GM12878 (cell line): ENCODE measurements around the gene GRK6. TPM values are rescaled to one million over a fixed set of nuclear protein-coding genes. Genes with fewer than 3 reads are reported as not detected.

ENCODE experiments used
- ATAC-seq: fragments of 200-7000 bp; cut with Tn5 transposase; 3 replicates; pipeline ENCODE4 v1.9.1; 2020; ENCODE audit warnings: mild to moderate bottlenecking, moderate library complexity
- BruUV-seq: library from RNA; stranded (reverse); fragments of 400-500 nt; replicated peaks from 2 replicates; lab custom pipeline; 2021; lab: Mats Ljungman, UMichigan
- CTCF ChIA-PET: fragments of 300-600 bp; sonication (Branson Sonifier 250); formaldehyde crosslinking; extraction: SDS; loops from one replicate; lab custom pipeline; 2021; ENCODE audit warnings: inconsistent platforms; lab: Yijun Ruan, JAX
- POLR2A ChIA-PET: fragments of 350-600 bp; formaldehyde crosslinking; extraction: SDS; loops from one replicate; lab custom pipeline; 2021; ENCODE audit warnings: inconsistent platforms; lab: Charles Lee
- RAD21 ChIA-PET: fragments of 300-600 bp; sonication (Branson Sonifier 250); formaldehyde crosslinking; loops from one replicate; lab custom pipeline; 2023; ENCODE audit warnings: antibody characterized with exemption; ENCODE audit not compliant: unreplicated experiment; lab: Charles Lee
- SMC1A ChIA-PET: fragments of 300-600 bp; sonication (Branson Sonifier 250); formaldehyde crosslinking; loops from one replicate; lab custom pipeline; 2023; ENCODE audit not compliant: unreplicated experiment, uncharacterized antibody; lab: Charles Lee
- DNase-seq: peaks from one replicate; pipeline ENCODE4 v3.0.0-alpha.2; 2011; ENCODE audit warnings: low read depth, low spot score
- FAIRE-seq: peaks from 3 replicates; lab custom pipeline; 2011; peaks lifted over from hg19 to GRCh38; lab: Jason Lieb, UNC
- H2AFZ ChIP-seq: 2 replicates; pipeline ENCODE4 v1.6.0; 2011; ENCODE audit warnings: low read depth, low read length, control low read depth; ENCODE audit not compliant: control insufficient read depth
- H3K27ac ChIP-seq: 2 replicates; pipeline ENCODE4 v1.5.1; 2011; ENCODE audit warnings: control low read depth; ENCODE audit not compliant: control insufficient read depth, insufficient read depth
- H3K27me3 ChIP-seq, 2 experiments: replicated peaks in 1 of 2; 2 replicates each; pipeline versions ENCODE4 v1.6.0 to v1.6.1; 2011; ENCODE audit warnings: low read length in 1 of 2; ENCODE audit not compliant: control insufficient read depth in 2 of 2, insufficient read depth in 2 of 2
- H3K36me3 ChIP-seq, 2 experiments: 2 replicates each; pipeline ENCODE4 v1.5.1; 2011; ENCODE audit warnings: low read length in 1 of 2; ENCODE audit not compliant: control insufficient read depth in 2 of 2, insufficient read depth in 2 of 2
- H3K4me1 ChIP-seq: 2 replicates; pipeline ENCODE4 v1.6.1; 2011; ENCODE audit warnings: mild to moderate bottlenecking, low read length, moderate library complexity, mixed read lengths; ENCODE audit not compliant: control insufficient read depth, insufficient read depth
- H3K4me2 ChIP-seq: 2 replicates; pipeline ENCODE4 v1.6.0; 2011; ENCODE audit warnings: control low read depth; ENCODE audit not compliant: control insufficient read depth, insufficient read depth
- H3K4me3 ChIP-seq: fragments of 200-600 bp; sonication (generic); 2 replicates; pipeline ENCODE4 v1.5.1; 2016
- H3K79me2 ChIP-seq: 2 replicates; pipeline ENCODE4 v1.6.0; 2011; ENCODE audit warnings: low read length; ENCODE audit not compliant: control insufficient read depth, insufficient read depth
- H3K9ac ChIP-seq: 2 replicates; pipeline ENCODE4 v1.8.0; 2011; ENCODE audit warnings: low read length, control low read depth, mixed read lengths; ENCODE audit not compliant: control insufficient read depth, insufficient read depth
- H3K9me3 ChIP-seq: replicated peaks from 3 replicates; pipeline ENCODE4 v1.5.1; 2011; ENCODE audit warnings: mild to moderate bottlenecking, low read length; ENCODE audit not compliant: control insufficient read depth, insufficient read depth
- H4K20me1 ChIP-seq: 2 replicates; pipeline ENCODE4 v1.6.0; 2011; ENCODE audit not compliant: control insufficient read depth, insufficient read depth
- ASH2L ChIP-seq: fragments of 300-600, 200-600 bp; sonication (generic); IDR thresholded peaks from 2 replicates; pipeline ENCODE4 v1.6.1; 2017; ENCODE audit warnings: low read depth, mild to moderate bottlenecking, borderline replicate concordance
- BRCA1 ChIP-seq: IDR thresholded peaks from 2 replicates; pipeline ENCODE4 v1.6.1; 2011; ENCODE audit warnings: low read depth, low read length, improper control_type of control experiment
- CREB1 ChIP-seq: IDR thresholded peaks from 2 replicates; pipeline ENCODE4 v1.6.1; 2012; ENCODE audit warnings: low read depth, mild to moderate bottlenecking, inconsistent platforms
- EP300 ChIP-seq, 2 experiments: fragments of 150-350 bp in 1 of 2; IDR thresholded peaks; 2 replicates each; pipeline ENCODE4 v1.6.1; 2011 to 2012; ENCODE audit warnings: low read depth in 2 of 2, low read length in 2 of 2, borderline replicate concordance in 1 of 2, improper control_type of control experiment in 1 of 2, inconsistent platforms in 1 of 2; ENCODE audit not compliant: control insufficient read depth in 1 of 2
- EZH2 ChIP-seq: IDR thresholded peaks from 2 replicates; pipeline ENCODE4 v1.6.1; 2012; ENCODE audit warnings: low read depth, mild to moderate bottlenecking, control low read depth, inconsistent platforms, low read length, borderline replicate concordance; ENCODE audit not compliant: control insufficient read depth
- FOXK2 ChIP-seq: fragments of 450-650 bp; IDR thresholded peaks from 2 replicates; pipeline ENCODE4 v1.6.1; 2017; ENCODE audit warnings: mild to moderate bottlenecking, moderate library complexity
- HSF1 ChIP-seq: fragments of 150-350 bp; IDR thresholded peaks from 2 replicates; pipeline ENCODE4 v1.6.1; 2014; ENCODE audit warnings: mild to moderate bottlenecking, low read depth, low read length
- PBX3 ChIP-seq: IDR thresholded peaks from 2 replicates; pipeline ENCODE4 v1.6.1; 2011; ENCODE audit warnings: mild to moderate bottlenecking, low read depth, low read length, moderate library complexity; ENCODE audit not compliant: insufficient replicate concordance
- POLR2A ChIP-seq: IDR thresholded peaks from 2 replicates; pipeline ENCODE4 v1.6.1; 2011; ENCODE audit warnings: low read depth, mild to moderate bottlenecking, low read length
- SKIL ChIP-seq: fragments of 450-650 bp; IDR thresholded peaks from 2 replicates; pipeline ENCODE4 v1.6.1; 2017; ENCODE audit warnings: mild to moderate bottlenecking, low read depth, inconsistent platforms; ENCODE audit not compliant: poor library complexity, severe bottlenecking
- SMAD1 ChIP-seq: fragments of 450-650 bp; IDR thresholded peaks from 2 replicates; pipeline ENCODE4 v1.6.1; 2018; ENCODE audit warnings: mild to moderate bottlenecking, low read depth; ENCODE audit not compliant: partially characterized antibody
- SMAD5 ChIP-seq: IDR thresholded peaks from 2 replicates; pipeline ENCODE4 v1.6.1; 2016; ENCODE audit warnings: antibody characterized with exemption, low read depth
- SREBF1 ChIP-seq: IDR thresholded peaks from 2 replicates; pipeline ENCODE4 v1.6.1; 2012; ENCODE audit warnings: mild to moderate bottlenecking, low read length
- STAT1 ChIP-seq: fragments of 450-650 bp; conservative IDR thresholded peaks from 2 replicates; pipeline ENCODE4 v1.6.1; 2014; ENCODE audit warnings: antibody characterized with exemption, mild to moderate bottlenecking
- TARDBP ChIP-seq: IDR thresholded peaks from 2 replicates; pipeline ENCODE4 v1.6.1; 2016; ENCODE audit warnings: borderline replicate concordance
- ZBED1 ChIP-seq: IDR thresholded peaks from 2 replicates; pipeline ENCODE4 v1.6.1; 2016; ENCODE audit warnings: borderline replicate concordance
- ZSCAN29 ChIP-seq: fragments of 450-650 bp; IDR thresholded peaks from 2 replicates; pipeline ENCODE4 v1.6.1; 2017; ENCODE audit warnings: mild to moderate bottlenecking, moderate library complexity
- WGBS: methylation state at CpG from one replicate; pipeline ENCODE4 v1.1.6; 2016; ENCODE audit warnings: low lambda C conversion rate; ENCODE audit not compliant: insufficient replicate concordance, insufficient coverage; ENCODE audit errors: missing lambda C conversion rate; 5-methylcytosine and 5-hydroxymethylcytosine counted together
- in situ Hi-C: fragments of 300-500 bp; cut with MboI; formaldehyde crosslinking; loops from 9 replicates; pipeline ENCODE4 v1.14.3; 2018; ENCODE audit warnings: mixed read lengths
- intact Hi-C: fragments of 100-400 bp; cut with micrococcal nuclease; formaldehyde crosslinking; loops from one replicate; pipeline ENCODE4 v1.14.2; 2022; ENCODE audit not compliant: unreplicated experiment
- polyA plus RNA-seq, 11 experiments: library from polyadenylated mRNA; depleted of rRNA in 4 of 11; unstranded in 6 of 11; stranded (reverse) in 5 of 11; fragments of >200 nt; fragmentation: Nextera tagmentation in 4 of 11; fragmentation: Illumina TruSeq in 1 of 11; extraction: Ambion mirVana in 4 of 11; extraction: Trizol in 1 of 11; gene quantifications; 1 replicate in 1 of 11; 2 replicates in 10 of 11; pipeline versions ENCODE4 v1.2.1 to v1.2.3, GENCODE V29; 2011 to 2016; ENCODE audit warnings: inconsistent platforms in 2 of 11, missing spikeins in 2 of 11, low read depth in 1 of 11
- total RNA-seq, 4 experiments: library from RNA; depleted of rRNA in 3 of 4; stranded (reverse); fragments of >200 nt in 3 of 4; fragmentation: Illumina TruSeq in 1 of 4; extraction: Trizol in 1 of 4; gene quantifications; 2 replicates each; pipeline versions ENCODE4 v1.2.1 to v1.2.3, GENCODE V29; 2013 to 2021

Gene GRK6
- total and polyA plus RNA-seq, 10 of the 15 experiments (the other 5 are each of a cell fraction or from before 2014, with no cell fraction given): 0.79 to 124 (median 41.6) TPM

GRCh38 chr5:177405805-177406204 lies 20.7 kb upstream of the GRK6 start (continued):
- TF ChIP-seq SREBF1: no peak

- H3K27me3 ChIP-seq: no peaks in the 10 kb centered on the region; a peak in 1 of 4 replicates
- ChIA-PET SMC1A (interaction anchor here (1.0 to 3.1 kb wide), 6 partner anchors 17 to 100 kb away, joined by 3 to 14 read pairs (median 7); partner anchors contain the start of gene GRK6), POLR2A (interaction anchor here (0.7 to 11.0 kb wide), 8 partner anchors 9 to 46 kb away, joined by 3 to 174 read pairs (median 4); partner anchors contain the start of genes GRK6 and PRR7), RAD21 (interaction anchor here (0.8 to 1.9 kb wide), 8 partner anchors 16 to 97 kb away, joined by 3 to 6 read pairs (median 4); partner anchors contain the start of gene GRK6), CTCF (interaction anchor here (0.8 to 1.9 kb wide), 9 partner anchors 19 to 93 kb away, joined by 3 to 12 read pairs (median 4); partner anchors contain the start of gene PDLIM7)
- H4K20me1 ChIP-seq: no peaks in the 10 kb centered on the region
- DNase-seq (no peak), ATAC-seq (no peak), FAIRE-seq (no peak)
- no peak within 1 kb of the TSS for H3K4me3 ChIP-seq
- no peak within 1 kb of the TSS for H3K9ac ChIP-seq
- in situ Hi-C loops: no loop called here
- H3K79me2 ChIP-seq: no peaks in the 10 kb centered on the region
- H3K4me2 ChIP-seq: no peak within 1 kb of the TSS
- no peaks in the 10 kb centered on the region for H3K36me3 ChIP-seq
- H3K9me3 ChIP-seq: no peaks in the 10 kb centered on the region
- no peak within 1 kb of the TSS for H2AFZ ChIP-seq
- no TSS peak for BruUV-seq
- peaks cover 35% of the 10 kb centered on the region for H3K4me1 ChIP-seq
- no peak within 1 kb of the TSS for H3K27ac ChIP-seq
- intact Hi-C loops: no loop called here
- 71% methylated on average over 9 of the region's 9 CpGs for WGBS
- TF ChIP-seq POLR2A (no peak), FOXK2 (no peak), SMAD5 (no peak), BRCA1 (no peak), SKIL (no peak), EZH2 (no peak), ZBED1 (no peak), SMAD1 (no peak), ZSCAN29 (no peak), HSF1 (no peak), EP300 (IDR thresholded peaks at IDR 0.05; ENCODE audit: borderline replicate concordance in 1 of 2, control insufficient read depth in 1 of 2, low read depth in 2 of 2, low read length in 2 of 2) (no peak), CREB1 (no peak), TARDBP (no peak), STAT1 (no peak), ASH2L (no peak), PBX3 (no peak)
Observed at GRCh38 chr5:177409043-177409801, 17.3 kb upstream of the GRK6 start, which contains the start of gene F12. TSS of gene F12 (minus strand) at chr5:177409564. CDS start at chr5:177409527, 37 bp downstream.
